Limb (tissue), 2 donors: Measurements from ENCODE around the gene HNRNPUL1.

Experiments used
- DNase-seq, 2 donors: peaks; one replicate each; pipeline ENCODE4 v3.0.0-alpha.2; 2016; ENCODE audit errors: extremely low spot score in 2 of 2

HNRNPUL1 gene

GRCh38 chr19:41353466-41354342, 89.5 kb downstream of the HNRNPUL1 start, which contains the start of gene TGFB1:
TGFB1 (minus strand) TSS chr19:41353922; CDS start chr19:41353044, 878 bp downstream.
- peak in 1 of 2 donors; percentile 83 for DNase-seq

- no peak for DNase-seq
Observed at GRCh38 chr19:41354343-41354953, 90.3 kb downstream of the HNRNPUL1 start.

- no peak for DNase-seq
Observed at GRCh38 chr19:41355035-41355434, 90.9 kb downstream of the HNRNPUL1 start.

GRCh38 chr19:41355802-41356201, 91.6 kb downstream of the HNRNPUL1 start:
- DNase-seq = no peak

- DNase-seq = no peak
Observed at GRCh38 chr19:41356984-41357739, 93.0 kb downstream of the HNRNPUL1 start.
